Sigmoid colon (tissue), 4 donors: Measurements from ENCODE around the gene CHN2.

Experiments
- CTCF ChIP-seq, 4 experiments: fragments of 450-650 bp in 3 of 4; fragments of 200-600 bp in 1 of 4; IDR thresholded peaks; one replicate each; pipeline ENCODE4 v1.5.1; 2016 to 2019; ENCODE audit warnings: antibody characterized with exemption in 4 of 4, mild to moderate bottlenecking in 3 of 4, moderate library complexity in 2 of 4
- EP300 ChIP-seq, 4 donors: sonication (generic); formaldehyde crosslinking; IDR thresholded peaks; one replicate each; pipeline ENCODE4 v1.6.1; 2017; ENCODE audit warnings: antibody characterized with exemption in 4 of 4
- POLR2A ChIP-seq, 2 donors: fragments of 450-650 bp; IDR thresholded peaks; one replicate each; pipeline ENCODE4 v1.6.1; 2016; ENCODE audit warnings: antibody characterized with exemption in 2 of 2, mild to moderate bottlenecking in 2 of 2, moderate library complexity in 2 of 2
- POLR2AphosphoS5 ChIP-seq, 4 donors: sonication (generic); formaldehyde crosslinking; IDR thresholded peaks; one replicate each; pipeline ENCODE4 v1.6.1; 2017; ENCODE audit warnings: antibody characterized with exemption in 4 of 4

- TF ChIP-seq CTCF (IDR thresholded peaks at IDR 0.05) (no peak), POLR2AphosphoS5 (IDR thresholded peaks at IDR 0.05) (no peak), EP300 (IDR thresholded peaks at IDR 0.05) (no peak), POLR2A (IDR thresholded peaks at IDR 0.05) (no peak)
These were observed 186.9 kb downstream of the CHN2 start for GRCh38 chr7:29381206-29382094.
